Suprapubic skin (tissue), 4 donors: ENCODE results near the gene CACNA1A. TPM values are rescaled to one million over a fixed set of nuclear protein-coding genes. Genes with fewer than 3 reads are reported as not detected.

Experiments used
- DNase-seq, 2 donors: peaks; one replicate each; pipeline ENCODE4 v3.0.0-alpha.2; 2019; ENCODE audit warnings: low spot score in 2 of 2
- H3K27ac ChIP-seq: fragments of 200-600 bp; sonication (generic); one replicate; pipeline ENCODE4 v1.5.1; 2019
- H3K27me3 ChIP-seq: fragments of 200-600 bp; sonication (generic); one replicate; pipeline ENCODE4 v1.5.1; 2019
- H3K36me3 ChIP-seq: fragments of 200-600 bp; sonication (generic); one replicate; pipeline ENCODE4 v1.5.1; 2019
- H3K4me1 ChIP-seq: fragments of 200-600 bp; sonication (generic); one replicate; pipeline ENCODE4 v1.5.1; 2019
- H3K4me3 ChIP-seq: fragments of 200-600 bp; sonication (generic); one replicate; pipeline ENCODE4 v1.5.1; 2019; ENCODE audit warnings: mild to moderate bottlenecking
- H3K9me3 ChIP-seq: fragments of 200-600 bp; sonication (generic); one replicate; pipeline ENCODE4 v1.5.1; 2019
- EP300 ChIP-seq: sonication (generic); formaldehyde crosslinking; IDR thresholded peaks from one replicate; pipeline ENCODE4 v1.6.1; 2017; ENCODE audit warnings: antibody characterized with exemption
- POLR2A ChIP-seq, 2 donors: fragments of 450-650 bp; IDR thresholded peaks; one replicate each; pipeline ENCODE4 v1.6.1; 2017; ENCODE audit warnings: antibody characterized with exemption in 2 of 2, mild to moderate bottlenecking in 2 of 2, moderate library complexity in 2 of 2
- POLR2AphosphoS5 ChIP-seq, 3 donors: sonication (generic); formaldehyde crosslinking; IDR thresholded peaks; one replicate each; pipeline ENCODE4 v1.6.1; 2017; ENCODE audit warnings: antibody characterized with exemption in 3 of 3
- WGBS: methylation state at CpG from one replicate; pipeline ENCODE4 v1.1.5; 2018; 5-methylcytosine and 5-hydroxymethylcytosine counted together
- total RNA-seq, 4 donors: library from RNA; depleted of rRNA; stranded (reverse); fragments of >200 nt; gene quantifications; one replicate each; pipeline ENCODE4 v1.1.0, GENCODE V29; 2016
- TF ChIP-seq, protein P1 (sequence below), 2 donors: fragments of 200-600 bp in 1 of 2; fragments of 450-650 bp in 1 of 2; sonication (generic) in 1 of 2; IDR thresholded peaks; one replicate each; pipeline ENCODE4 v1.5.1; 2016 to 2019; ENCODE audit warnings: antibody characterized with exemption in 2 of 2, mild to moderate bottlenecking in 1 of 2, moderate library complexity in 1 of 2

Gene CACNA1A
- total RNA-seq, 4 donors from 2014 or later, result 0.26 to 0.42 (median 0.35) TPM

DNA sequence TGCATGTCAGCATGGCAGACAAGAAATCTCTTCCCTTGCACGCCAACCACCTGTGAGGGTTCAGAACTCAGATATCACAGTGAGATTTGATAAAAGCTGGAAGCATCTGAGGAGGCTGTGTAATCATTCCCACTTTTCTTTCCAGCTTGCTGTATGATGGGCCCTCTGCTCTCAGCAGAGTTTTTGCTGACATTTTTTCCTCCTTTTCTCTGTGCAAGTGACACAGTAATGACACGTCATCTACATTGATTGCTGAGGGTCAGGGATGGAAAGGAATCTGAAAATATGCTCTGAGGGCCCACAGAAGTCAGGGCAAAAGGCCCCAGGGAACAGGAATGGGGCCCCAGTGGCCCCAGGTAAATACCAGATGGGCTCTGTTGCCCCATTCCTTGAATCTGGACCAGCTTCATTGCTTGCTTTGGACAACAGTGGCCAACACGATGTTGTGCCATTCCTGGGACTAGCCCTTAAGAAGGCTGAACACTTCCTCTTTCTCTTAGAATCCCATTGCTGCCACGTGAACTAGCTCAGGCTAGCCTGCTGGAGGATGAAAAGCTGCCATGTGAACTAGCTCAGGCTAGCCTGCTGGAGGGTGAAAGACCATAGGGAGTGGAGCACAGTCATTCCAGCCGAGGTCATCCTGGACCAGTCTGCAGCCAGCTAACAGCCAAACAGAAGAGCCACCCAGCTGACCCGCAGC is 68.2 kb downstream of the CACNA1A start:
- no peaks in the 10 kb centered on the region for H3K4me1 ChIP-seq
- DNase-seq, result no peak
- no peaks in the 10 kb centered on the region for H3K27me3 ChIP-seq
- no peaks in the 10 kb centered on the region for H3K36me3 ChIP-seq
- H3K27ac ChIP-seq, result no peak overlapping the region
- no peak overlapping the region for H3K4me3 ChIP-seq
- peaks cover 4% of the 10 kb centered on the region for H3K9me3 ChIP-seq
- TF ChIP-seq, protein P1, sequence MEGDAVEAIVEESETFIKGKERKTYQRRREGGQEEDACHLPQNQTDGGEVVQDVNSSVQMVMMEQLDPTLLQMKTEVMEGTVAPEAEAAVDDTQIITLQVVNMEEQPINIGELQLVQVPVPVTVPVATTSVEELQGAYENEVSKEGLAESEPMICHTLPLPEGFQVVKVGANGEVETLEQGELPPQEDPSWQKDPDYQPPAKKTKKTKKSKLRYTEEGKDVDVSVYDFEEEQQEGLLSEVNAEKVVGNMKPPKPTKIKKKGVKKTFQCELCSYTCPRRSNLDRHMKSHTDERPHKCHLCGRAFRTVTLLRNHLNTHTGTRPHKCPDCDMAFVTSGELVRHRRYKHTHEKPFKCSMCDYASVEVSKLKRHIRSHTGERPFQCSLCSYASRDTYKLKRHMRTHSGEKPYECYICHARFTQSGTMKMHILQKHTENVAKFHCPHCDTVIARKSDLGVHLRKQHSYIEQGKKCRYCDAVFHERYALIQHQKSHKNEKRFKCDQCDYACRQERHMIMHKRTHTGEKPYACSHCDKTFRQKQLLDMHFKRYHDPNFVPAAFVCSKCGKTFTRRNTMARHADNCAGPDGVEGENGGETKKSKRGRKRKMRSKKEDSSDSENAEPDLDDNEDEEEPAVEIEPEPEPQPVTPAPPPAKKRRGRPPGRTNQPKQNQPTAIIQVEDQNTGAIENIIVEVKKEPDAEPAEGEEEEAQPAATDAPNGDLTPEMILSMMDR (IDR thresholded peaks at IDR 0.05), result no peak
- TF ChIP-seq EP300 (no peak), POLR2AphosphoS5 (IDR thresholded peaks at IDR 0.05) (no peak), POLR2A (IDR thresholded peaks at IDR 0.05) (no peak)
- 73% methylated on average over 6 of the region's 6 CpGs for WGBS

DNA sequence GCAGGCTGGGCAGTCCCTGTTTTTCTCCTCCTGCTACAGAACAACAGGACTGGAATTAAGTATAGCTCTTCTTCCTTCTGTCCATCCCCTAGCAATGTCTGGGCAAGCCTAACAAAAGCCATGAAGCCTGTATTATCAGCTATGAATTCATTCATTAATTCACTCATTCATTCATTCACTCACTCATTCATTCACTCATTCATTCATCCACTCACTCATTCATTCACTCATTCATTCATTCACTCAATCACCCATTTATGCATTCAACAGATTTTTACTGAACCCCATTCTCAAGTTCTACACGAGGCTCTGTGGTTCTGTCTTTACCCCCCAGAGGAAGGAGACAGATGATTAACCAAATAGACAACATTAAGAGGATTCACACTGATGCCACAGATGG is 69.9 kb downstream of the CACNA1A start:
- Histone ChIP-seq H3K4me3 (no peak overlapping the region), H3K27me3 (no peaks in the 10 kb centered on the region), H3K4me1 (no peaks in the 10 kb centered on the region), H3K36me3 (no peaks in the 10 kb centered on the region), H3K27ac (no peak overlapping the region), H3K9me3 (no peaks in the 10 kb centered on the region)
- WGBS, result 65% methylated on average over 1 of the region's 1 CpG
- no peak for DNase-seq
- TF ChIP-seq POLR2AphosphoS5 (IDR thresholded peaks at IDR 0.05), result no peak
- TF ChIP-seq POLR2A (IDR thresholded peaks at IDR 0.05), result no peak
- TF ChIP-seq, protein P1 (IDR thresholded peaks at IDR 0.05), result no peak
- TF ChIP-seq EP300, result no peak

DNA sequence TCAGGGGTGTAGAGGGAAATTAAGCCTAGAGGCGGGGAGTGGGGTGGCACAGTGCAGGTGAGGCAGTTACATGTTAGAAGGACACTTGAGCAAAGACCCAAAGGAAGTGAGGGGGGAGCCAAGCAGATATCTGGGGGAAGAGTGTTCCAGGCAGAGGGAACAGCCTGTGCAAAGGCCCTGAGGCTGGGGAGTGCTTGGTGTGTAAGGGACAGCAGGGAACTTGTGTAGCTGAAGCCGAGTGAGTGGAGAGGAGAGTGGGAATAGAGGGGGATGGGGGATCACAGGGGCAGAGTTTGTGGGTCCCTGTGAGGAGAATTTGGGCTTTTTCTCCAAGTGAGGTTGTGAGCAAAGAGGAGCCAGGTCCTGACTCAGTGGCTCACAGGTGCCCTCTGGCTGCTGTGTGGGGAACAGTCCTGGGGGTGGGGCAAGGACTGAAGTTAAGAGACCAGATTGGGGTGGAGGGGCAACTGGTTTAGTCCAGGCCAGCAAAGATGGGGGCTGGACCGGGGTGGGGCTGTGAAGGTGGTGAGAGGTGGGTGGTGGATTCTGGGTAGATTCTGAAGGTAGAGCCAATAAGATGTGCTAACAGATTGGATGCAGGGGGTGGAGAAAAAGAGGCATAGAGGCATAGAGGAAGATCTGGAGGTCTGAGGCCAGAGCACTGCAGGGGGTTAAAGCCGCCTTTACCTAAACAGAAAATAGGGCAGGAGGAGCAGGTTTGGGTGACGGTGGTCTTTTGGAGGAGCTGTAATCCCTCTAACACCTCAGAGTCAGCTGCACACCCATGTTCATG is 75.3 kb downstream of the CACNA1A start:
- Histone ChIP-seq H3K4me1 (no peaks in the 10 kb centered on the region), H3K9me3 (no peaks in the 10 kb centered on the region), H3K27ac (no peak overlapping the region), H3K4me3 (no peak overlapping the region), H3K36me3 (no peaks in the 10 kb centered on the region), H3K27me3 (peaks cover 4% of the 10 kb centered on the region)
- TF ChIP-seq POLR2A (IDR thresholded peaks at IDR 0.05), result no peak
- TF ChIP-seq, protein P1 (IDR thresholded peaks at IDR 0.05), result peak in 1 of 2 donors; percentile 55
- WGBS, result 77% methylated on average over 5 of the region's 5 CpGs
- no peak for DNase-seq

DNA sequence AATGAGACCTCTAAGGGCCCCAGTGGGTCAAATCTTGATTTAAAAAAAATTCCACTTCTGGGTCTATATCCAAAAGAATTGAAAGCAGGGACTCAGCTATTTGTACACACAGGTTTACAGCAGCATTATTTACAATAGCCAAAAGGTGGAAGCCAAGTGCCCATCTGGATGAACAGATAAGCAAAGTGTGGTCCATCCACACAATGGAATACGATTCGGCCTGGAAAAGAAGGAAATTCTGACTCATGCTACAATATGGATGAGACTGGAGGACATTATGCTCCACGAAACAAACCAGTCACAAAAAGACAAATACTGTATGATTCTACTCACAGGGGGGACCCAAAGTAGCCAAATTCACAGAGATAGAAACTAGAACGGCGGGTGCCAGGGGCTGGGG is 76.7 kb downstream of the CACNA1A start:
- Histone ChIP-seq H3K4me1 (no peaks in the 10 kb centered on the region), H3K27me3 (peaks cover 4% of the 10 kb centered on the region), H3K4me3 (no peak overlapping the region), H3K9me3 (no peaks in the 10 kb centered on the region), H3K27ac (no peak overlapping the region), H3K36me3 (no peaks in the 10 kb centered on the region)
- TF ChIP-seq EP300, result no peak
- TF ChIP-seq POLR2AphosphoS5 (IDR thresholded peaks at IDR 0.05), result no peak
- TF ChIP-seq, protein P1 (IDR thresholded peaks at IDR 0.05), result no peak
- TF ChIP-seq POLR2A (IDR thresholded peaks at IDR 0.05), result no peak
- no peak for DNase-seq
- WGBS, result 44% methylated on average over 5 of the region's 5 CpGs

DNA sequence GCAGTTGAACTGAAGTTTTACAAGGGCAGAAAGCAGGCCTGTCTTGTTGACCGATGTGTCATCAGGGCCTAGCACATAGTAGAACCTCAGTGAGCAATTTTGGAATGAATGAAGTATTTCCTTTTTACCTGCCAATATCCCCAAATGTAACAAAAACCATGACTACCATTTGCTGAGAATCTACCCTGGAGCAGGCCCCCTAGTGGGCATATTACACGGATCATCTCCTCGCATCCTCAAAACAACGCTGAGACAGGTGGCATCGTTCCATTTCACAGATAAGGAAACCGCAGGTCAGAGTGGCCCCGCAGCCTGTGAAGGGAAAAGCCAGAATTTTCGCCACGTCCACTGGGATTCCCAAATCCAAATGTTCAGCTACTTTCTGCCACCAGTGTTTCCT is 77.9 kb downstream of the CACNA1A start:
- H3K4me3 ChIP-seq, result no peak overlapping the region
- 70% methylated on average over 8 of the region's 9 CpGs for WGBS
- H3K27ac ChIP-seq, result no peak overlapping the region
- DNase-seq, result no peak
- H3K36me3 ChIP-seq, result no peaks in the 10 kb centered on the region
- no peaks in the 10 kb centered on the region for H3K4me1 ChIP-seq
- H3K9me3 ChIP-seq, result no peaks in the 10 kb centered on the region
- no peak for TF ChIP-seq POLR2A (IDR thresholded peaks at IDR 0.05)
- TF ChIP-seq, protein P1 (IDR thresholded peaks at IDR 0.05), result no peak
- no peak for TF ChIP-seq POLR2AphosphoS5 (IDR thresholded peaks at IDR 0.05)
- peaks cover 4% of the 10 kb centered on the region for H3K27me3 ChIP-seq
